Vagina (tissue), 2 donors: ENCODE results near the gene TMEM42.

Source experiments
- CTCF ChIP-seq, 3 experiments: fragments of 450-650 bp in 2 of 3; fragments of 200-600 bp in 1 of 3; sonication (generic) in 1 of 3; IDR thresholded peaks; one replicate each; pipeline ENCODE4 v1.5.1; 2017 to 2019; ENCODE audit warnings: antibody characterized with exemption in 3 of 3, mild to moderate bottlenecking in 2 of 3, moderate library complexity in 2 of 3
- POLR2A ChIP-seq, 2 donors: fragments of 450-650 bp; IDR thresholded peaks; one replicate each; pipeline ENCODE4 v1.6.1; 2017; ENCODE audit warnings: antibody characterized with exemption in 2 of 2, mild to moderate bottlenecking in 2 of 2, moderate library complexity in 2 of 2
- POLR2AphosphoS5 ChIP-seq, 2 donors: sonication (generic); formaldehyde crosslinking; IDR thresholded peaks; one replicate each; pipeline ENCODE4 v1.9.0; 2017; ENCODE audit warnings: antibody characterized with exemption in 2 of 2, mild to moderate bottlenecking in 2 of 2, low read depth in 1 of 2; ENCODE audit not compliant: insufficient read depth in 1 of 2

- no peak for TF ChIP-seq CTCF (IDR thresholded peaks at IDR 0.05)
- no peak for TF ChIP-seq POLR2A (IDR thresholded peaks at IDR 0.05)
- TF ChIP-seq POLR2AphosphoS5 (IDR thresholded peaks at IDR 0.05; ENCODE audit: insufficient read depth in 1 of 2, low read depth in 1 of 2) = no peak
Measured at GRCh38 chr3:44848634-44849033, 13.1 kb upstream of the TMEM42 start.
